Left renal pelvis (tissue), 4 donors: Measurements from ENCODE around the gene KPNA2. TPM values are rescaled to one million over a fixed set of nuclear protein-coding genes. Genes with fewer than 3 reads are reported as not detected.
"Not testable (repeated sequence)": the region's sequence is repeated elsewhere in the genome, so short reads cannot be mapped to it uniquely, and the experiment has no call there.

Experiments used
- DNase-seq, 4 donors: peaks; one replicate each; pipeline ENCODE4 v3.0.0-alpha.2; 2013; ENCODE audit warnings: low read depth in 4 of 4, low spot score in 3 of 4
- polyA plus RNA-seq, 4 donors: library from polyadenylated mRNA; unstranded; fragments of 120-200 nt; gene quantifications; one replicate each; pipeline ENCODE4 v1.2.1, GENCODE V29; 2013; ENCODE audit not compliant: insufficient read length in 4 of 4

The KPNA2 gene
- polyA plus RNA-seq, 4 donors: 95.9 to 127 (median 117) TPM

DNA sequence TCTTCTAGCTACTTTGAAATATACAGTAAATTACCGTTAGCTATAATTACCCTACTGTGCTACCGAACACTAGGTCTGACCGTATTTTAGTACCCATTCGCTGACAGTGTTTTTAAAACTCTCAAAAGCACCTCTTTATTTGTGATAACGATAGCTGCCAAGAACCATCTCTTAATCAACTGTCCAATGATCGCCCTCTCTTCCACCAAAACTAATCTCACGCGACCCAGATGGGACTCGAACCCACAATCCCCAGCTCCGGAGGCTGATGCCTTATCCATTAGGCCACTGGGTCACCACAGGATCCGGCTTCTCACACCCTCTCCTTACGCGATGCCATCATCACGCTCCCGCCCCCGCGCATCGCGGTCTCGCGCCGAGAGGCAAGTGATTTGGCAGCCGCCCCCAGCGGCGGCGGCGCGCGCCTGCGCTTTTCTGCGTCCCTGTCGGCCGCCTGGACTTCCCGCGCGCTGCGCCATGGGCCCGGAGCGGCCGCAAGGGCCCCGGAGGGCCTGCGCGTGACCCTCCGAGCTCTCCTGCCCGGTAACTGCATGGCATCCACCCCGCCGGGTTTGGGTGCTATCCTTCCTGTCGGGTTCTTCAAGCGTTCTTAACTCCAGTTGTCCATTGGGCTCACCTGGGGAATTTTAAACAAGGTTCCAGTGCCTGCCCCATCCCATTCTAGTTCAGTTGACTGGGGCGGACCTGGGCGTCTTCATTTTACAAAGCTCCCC, 15.7 kb upstream of the KPNA2 start:
- peak; percentile 89 to 92 (median 92) for DNase-seq

DNA sequence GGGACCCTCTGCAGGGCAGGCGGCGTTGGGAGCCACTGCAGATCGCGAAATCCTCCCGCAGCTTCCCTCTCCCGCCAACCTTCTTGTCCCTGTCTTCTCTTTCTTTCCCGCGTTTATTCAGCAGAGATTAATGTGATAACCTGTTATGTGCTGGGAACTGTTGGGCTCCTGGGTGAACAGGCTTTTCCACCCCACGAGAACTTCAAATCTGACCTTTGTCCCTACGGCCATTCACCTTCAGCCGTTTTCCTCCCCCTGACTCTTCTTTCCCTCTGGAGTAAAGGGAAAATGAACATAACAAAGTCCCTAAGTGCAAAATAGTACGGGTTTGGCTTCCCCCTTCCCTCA, 15.2 kb upstream of the KPNA2 start:
- no peak for DNase-seq

DNA sequence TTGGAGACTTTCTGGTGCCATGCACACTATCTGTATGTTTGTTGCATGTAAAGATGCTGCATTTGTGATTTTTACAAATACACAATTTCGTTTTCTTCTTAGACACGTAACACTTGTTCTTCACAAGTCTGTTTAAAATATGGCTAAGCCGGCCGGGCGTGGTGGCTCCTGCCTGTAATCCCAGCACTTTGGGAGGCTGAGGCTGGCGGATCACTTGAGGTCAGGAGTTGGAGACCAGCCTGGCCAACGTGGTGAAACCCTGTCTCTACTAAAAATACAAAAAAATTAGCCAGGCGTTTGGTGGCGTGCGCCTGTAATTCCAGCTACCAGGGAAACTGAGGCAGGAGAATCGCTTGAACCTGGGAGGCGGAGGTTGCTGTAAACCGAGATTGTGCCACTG, 14.7 kb upstream of the KPNA2 start:
- not testable (repeated sequence) for DNase-seq

DNA sequence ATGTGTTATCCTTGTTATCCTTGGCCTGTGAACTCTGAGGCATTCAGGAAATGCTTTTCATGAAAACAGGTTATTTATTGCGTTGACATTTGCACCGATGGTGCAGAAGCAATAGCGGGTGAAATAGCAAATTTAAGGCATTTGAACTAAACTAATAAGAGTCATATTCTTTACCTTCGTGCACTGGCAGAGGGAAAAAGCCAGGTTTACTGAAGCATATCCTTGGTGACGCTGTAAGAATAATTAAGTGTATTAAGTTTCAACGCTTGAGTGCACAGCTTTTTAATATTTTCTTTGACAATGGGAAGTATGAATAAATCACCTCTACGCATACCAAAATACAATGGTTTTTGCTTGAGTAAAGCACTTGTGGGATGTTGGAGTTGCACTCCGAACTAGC, 13.6 kb upstream of the KPNA2 start:
- no peak for DNase-seq

DNA sequence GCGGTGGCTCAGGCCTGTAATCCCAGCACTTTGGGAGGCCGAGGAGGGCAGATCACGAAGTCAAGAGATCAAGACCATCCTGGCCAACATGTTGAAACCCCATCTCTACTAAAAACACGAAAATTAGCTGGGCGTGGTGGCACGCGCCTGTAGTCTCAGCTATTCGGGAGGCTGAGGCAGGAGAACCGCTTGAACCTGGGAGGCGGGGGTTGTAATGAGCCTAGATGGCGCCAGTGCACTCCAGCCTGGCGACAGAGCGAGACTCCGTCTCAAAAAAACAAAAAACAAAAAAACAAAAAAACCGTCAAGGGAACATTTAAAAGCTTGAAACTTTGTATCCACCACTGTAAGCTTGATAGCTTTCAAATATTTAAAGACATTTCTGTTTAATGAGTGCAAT, 13.0 kb upstream of the KPNA2 start:
- not testable (repeated sequence) for DNase-seq

DNA sequence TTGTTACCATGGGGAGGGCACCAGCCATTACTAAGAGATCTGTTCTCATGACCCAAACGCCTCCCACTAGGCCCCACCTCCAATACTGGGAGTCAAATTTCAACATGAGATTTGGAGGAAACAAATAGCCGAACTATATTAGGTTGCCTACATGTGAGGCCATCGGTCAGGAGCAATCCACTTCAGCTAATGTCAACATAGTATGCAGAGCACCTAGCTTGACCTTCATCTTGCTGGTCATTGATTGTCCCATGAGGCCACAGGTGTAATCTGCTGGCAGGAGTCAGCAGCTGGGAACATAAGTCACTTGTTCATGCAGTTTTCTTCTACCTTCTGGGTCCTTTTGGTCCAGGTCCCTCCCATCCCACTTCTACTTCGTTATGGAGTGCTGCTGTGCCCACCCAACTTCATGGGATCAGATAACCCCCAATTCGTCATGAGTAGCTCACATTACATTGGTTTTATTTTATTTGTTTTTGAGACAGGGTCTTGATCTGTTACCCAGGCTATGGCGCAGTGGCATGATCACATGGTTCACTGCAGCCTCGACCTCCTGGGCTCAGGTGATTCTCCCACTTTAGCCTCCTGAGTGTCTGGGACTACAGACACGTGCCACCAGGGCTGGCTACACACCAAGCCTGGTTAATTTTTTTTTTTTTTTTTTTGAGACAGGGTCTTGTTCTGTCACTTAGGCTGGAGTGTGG, 5.9 kb upstream of the KPNA2 start:
- DNase-seq: no peak

DNA sequence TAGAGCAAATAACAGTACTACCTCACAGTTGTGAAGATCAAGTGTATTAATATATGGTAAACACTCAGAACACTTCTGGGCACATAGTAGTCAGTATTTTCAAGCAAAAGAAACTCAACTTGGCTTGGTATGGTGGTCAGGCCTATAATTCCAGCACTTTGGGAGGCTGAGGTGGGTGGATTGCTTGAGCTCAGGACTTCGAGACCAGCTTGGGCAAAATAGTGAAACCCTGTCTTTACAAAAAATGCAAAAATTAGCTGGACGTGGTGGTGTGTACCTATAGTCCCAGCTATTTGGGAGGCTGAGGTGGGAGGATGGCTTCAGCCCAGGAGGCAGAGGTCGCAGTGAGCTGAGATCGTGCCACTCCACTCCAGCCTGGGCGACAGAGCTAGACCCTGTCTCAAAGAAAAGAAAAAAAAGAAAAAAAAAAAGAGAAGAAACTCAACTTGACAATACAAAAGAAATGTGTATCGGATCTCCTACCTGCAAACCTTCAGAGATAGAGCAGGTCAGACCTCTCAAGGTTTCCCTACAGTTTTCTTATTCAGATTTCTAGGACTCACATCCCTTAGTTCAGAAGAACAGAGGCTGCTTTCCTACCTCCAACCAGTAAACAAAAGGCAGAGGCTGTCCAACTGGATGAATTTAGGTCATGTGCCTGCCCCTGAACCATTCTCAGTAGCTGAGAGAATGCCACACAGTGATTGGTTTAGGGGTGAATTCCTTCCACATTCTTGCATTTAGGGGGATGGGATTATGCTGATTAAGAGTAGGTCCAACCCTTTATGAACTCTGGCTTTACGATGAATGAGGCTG, 1.7 kb upstream of the KPNA2 start:
- DNase-seq: no peak

DNA sequence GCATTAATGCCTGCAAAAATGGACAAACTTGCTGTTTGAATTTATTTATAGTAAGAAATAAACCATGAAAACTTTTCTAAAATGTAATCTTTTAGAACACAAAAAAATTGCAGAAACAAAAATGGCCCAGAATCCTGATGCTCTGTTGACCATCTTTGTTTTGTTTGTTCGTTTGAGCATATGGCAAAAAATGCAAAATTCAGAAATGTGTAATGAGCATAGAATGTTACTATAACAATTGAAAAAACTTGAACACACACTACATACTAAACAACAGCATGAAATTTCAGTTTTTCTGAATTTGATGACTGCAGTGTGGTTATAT, 1.1 kb upstream of the KPNA2 start:
- DNase-seq: no peak

DNA sequence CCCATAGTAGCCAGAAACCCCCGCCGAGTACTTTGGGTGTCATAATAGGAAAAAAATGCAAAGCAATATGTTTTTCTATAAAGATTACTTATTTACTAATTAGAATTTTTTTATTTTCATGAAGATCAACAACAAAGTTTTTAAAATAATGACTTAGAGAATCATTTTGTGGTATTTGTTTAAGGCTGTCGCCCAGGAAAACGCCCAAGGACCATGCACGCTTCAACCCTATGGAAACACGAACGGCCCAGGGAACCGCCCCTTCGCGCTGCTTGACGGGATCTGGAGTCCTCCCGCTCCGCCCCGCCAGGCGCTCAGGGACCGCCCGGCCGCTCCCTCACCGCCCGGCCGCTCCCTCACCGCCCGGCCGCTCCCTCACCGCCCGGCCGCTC, 408 bp upstream of the KPNA2 start:
- DNase-seq: no peak

DNA sequence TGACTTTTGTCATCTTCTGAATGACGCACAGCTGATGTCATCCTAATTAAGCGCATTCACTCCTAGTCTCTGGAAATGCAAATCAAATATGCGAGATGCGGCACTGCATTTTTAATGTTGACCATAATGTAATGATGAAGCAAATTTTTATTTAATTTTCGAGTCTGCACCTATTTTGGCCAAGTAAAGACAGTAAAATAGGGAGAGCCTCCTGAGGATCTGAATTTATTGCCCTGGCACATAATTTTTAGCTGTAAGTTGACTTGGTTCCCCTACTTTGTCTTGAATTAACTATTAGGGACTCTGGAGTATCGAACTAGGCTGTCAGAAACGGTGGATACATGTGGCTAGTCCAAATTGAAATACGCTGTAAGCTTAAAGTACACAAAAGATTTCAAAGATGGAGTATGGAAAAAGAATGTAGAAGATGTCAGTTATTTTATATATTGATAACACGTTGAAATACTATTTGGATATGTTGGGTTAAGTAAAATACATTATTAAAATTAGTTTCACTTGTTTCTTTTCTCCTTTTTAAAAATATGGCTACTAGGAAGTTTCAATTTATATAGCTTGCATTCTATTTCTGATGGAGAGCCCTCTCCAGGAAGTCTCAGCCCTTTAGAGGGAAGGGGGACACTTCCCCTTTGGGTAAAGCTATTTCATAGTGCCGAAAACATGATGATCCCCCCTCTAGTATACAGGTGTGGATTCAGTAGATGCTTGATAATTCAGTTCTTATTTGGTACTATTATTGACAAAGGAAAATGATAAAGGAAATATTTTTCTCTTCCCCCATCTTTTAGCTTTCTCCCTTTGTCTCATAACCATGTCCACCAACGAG, 991 bp downstream of the KPNA2 start:
- no peak for DNase-seq

DNA sequence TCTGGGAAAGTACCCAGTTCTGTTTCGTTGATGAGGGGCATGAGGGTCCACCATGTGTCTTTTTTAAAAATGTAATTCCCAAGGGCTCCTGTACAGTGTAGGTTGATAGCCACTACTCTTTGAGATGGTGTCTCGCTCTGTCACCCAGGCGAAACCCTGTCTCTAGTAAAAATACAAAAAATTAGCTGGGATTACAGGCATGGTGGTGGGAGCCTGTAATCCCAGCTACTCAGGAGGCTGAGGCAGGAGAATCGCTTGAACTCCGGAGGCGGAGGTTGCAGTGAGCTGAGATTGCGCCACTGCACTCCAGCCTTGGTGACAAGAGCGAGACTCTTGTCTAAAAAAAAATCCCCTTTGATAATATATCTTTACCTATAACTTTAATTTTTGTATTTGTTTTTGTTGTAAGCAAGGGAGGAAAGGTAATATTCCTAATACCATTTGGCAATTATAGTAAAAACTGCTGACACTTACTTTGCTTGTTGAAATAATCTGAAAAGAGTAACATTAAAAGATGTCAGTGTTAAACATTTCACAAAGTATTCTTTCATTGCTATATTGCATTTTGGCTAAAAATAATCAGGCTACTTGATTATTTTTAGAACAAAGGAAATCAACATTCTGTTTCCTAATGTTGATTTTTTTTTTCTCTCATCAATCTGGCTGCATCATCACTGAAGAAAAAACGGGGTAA, 11.8 kb downstream of the KPNA2 start:
- DNase-seq: no peak

DNA sequence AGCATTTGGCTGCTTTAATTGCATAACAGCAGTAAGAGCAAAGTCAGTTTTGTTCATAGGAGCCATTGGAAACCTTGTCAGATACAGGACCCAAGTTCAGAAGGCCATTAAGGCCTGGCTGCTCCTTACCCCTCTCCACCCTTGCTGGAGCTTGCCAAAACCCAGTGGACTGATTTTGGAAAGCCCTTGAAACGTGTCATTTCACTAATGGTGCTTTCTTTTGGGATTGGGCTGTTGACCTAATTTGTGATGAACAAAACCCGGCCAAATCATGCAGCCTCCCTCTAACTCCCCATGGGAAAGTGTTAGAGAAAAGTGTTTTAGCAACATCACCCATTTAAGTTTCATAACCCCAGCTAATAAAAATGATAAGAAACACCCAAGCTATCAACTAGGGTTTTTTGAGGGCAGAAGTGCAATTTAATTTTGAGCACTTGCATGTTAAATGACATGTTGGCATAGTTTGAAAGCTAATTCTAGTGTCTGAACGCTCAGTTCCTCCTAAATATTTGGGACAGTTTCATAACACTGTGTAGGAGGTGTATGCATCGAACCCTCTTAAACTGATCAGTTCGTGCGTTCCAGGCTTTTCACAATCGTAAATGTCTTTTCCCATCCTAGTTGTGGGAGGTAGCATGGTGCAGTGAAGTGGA, 12.5 kb downstream of the KPNA2 start:
- DNase-seq: not testable (repeated sequence)

DNA sequence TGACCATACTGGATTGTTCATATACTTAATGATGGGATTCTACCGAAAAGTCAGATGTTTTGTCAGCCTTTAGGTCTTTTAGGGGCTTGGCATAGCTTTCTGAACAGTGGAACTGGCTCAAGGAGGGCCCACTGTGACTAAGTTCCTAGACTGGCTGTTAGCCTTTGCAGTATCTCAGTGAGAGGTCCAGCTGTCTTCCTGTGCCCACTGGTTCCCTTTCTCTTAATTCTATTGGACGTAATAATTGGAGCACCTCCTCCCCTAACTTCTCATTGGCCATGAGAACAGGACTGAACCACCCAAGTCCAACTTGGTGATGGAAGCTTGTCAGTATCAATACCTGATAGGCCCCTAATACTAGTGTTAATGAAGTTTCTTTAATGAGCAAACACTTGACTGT, 13.5 kb downstream of the KPNA2 start:
- no peak for DNase-seq

DNA sequence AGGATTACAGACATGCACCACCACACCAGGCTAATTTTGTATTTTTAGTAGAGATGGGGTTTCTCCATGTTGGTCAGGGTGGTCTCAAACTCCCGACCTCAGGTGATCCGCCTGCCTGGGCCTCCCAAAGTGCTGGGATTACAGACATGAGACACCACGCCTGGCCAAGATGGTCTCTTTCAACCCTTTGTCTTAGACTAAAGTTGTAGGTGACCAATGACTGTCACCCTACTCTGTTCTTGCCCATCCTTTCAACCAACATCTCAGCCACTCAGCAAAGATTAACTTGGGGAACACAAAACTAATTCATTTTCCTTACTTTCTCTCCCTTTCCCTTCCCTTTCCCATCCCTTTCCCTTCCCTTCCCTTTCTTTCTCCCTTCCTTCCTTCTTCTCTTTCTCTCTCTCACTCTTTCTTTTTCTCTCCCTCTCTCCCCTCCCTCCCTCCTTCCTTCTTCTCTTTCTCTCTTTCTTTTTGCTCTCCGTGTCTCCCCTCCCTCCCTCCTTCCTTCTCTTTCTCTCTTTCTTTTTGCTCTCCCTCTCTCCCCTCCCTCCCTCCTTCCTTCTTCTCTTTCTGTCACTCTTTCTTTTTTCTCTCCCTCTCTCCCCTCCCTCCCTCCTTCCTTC, 14.4 kb downstream of the KPNA2 start:
- not testable (repeated sequence) for DNase-seq

DNA sequence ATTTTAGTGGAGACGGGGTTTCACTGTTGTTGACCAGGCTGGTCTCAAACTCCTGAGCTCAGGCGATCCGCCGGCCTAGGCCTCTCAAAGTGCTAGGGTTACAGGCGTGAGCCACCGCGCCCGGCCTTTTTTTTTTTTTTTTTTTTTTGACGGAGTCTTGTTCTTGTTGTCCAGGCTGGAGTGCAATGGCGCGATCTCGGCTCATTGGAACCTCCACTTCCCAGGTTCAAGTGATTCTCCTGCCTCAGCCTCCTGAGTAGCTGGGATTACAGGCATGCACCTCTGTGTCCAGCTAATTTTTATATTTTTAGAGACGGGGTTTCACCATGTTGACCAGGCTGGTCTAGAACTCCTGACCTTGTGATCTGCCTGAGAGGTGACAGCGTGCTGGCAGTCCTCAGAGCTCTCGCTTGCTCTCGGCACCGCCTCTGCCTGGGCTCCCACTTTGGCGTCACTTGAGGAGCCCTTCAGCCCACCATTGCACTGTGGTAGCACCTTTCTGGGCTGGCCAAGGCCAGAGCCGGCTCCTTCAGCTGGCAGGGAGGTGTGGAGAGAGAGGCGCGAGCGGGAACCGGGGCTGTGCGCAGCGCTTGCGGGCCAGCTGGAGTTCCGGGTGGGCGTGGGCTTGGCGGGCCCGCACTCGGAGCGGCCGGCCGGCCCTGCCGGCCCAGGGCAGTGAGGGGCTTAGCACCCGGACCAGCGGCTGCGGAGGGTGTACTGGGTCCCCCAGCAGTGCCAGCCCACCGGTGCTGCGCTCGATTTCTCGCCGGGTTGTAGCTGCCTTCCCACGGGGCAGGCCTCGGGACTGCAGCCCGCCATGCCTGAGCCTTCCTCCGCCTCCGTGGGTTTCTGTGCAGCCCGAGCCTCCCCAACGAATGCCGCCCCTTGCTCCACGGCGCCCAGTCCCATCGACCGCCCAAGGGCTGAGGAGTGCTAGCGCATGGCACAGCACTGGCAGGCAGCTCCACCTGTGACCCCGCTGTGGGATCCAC, 16.1 kb downstream of the KPNA2 start:
- DNase-seq: not testable (repeated sequence)

DNA sequence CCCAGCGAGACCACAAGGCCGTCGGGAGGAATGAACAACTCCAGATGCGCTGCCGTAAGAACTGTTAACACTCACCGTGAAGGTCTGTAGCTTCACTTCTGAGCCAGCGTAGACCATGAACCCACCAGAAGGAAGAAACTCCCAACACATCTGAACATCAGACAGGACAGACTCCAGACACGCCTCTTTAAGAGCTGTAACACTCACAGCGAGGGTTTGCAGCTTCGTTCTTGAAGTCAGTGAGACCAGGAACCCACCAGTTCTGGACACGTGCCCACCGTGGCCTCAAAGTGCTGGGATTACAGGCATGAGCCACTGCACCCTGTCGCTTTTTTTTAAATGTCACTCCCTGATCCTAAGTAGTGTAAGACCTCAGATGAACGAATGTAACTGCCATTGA, 17.3 kb downstream of the KPNA2 start:
- no peak for DNase-seq

DNA sequence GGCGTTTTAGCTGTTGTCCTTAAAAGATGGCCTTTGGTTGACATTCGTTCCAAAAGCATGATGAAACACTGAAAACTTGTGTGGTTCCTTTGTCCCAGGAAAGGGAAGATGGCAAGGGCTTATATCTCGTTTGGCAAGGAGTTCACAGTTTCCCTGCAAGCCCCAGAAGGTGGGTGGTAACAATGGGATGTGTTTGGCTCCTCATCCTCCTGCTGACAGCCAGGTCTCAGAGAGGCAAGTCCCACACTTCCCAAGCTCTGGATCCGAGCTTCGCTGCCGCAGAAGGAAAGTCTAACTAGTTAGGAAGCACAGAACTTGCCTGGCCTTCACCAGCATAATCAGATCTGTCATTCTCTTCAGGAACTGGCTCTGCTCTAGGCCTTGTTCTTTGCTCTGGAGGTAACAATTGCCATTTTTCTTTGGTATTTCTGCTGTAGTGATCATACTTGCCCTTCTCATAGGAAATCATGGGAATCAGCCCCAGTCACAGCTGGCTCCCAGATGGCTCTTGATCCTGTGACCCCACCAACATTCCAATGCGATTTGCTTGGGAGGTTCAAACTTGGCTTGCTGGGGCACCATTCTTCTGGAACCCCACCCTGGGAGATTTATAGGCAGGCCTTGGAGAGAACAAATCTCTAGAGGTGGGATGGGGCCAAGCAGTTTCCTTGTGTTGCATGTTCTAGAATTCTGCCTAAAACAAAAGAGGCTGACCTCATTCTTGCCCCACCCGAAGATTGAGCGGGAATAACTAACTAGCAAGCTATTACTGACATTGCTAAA, 17.9 kb downstream of the KPNA2 start:
- DNase-seq: no peak
